Measurements from ENCODE around the gene RFX7.

GRCh38 chr15:56047354-56047753 lies 196.3 kb downstream of the RFX7 start:
- TF ChIP-seq CTCF (conservative IDR thresholded peaks at IDR 0.05; ENCODE audit: low read depth, low read length) (no peak), POLR2A (IDR thresholded peaks at IDR 0.05; ENCODE audit: low read depth, low read length) (no peak), RFX5 (IDR thresholded peaks at IDR 0.05; ENCODE audit: low read depth, low read length) (no peak), MXI1 (IDR thresholded peaks at IDR 0.05; ENCODE audit: borderline replicate concordance, low read depth, low read length) (no peak), CEBPB (IDR thresholded peaks at IDR 0.05; ENCODE audit: low read depth, low read length) (no peak), SMC3 (IDR thresholded peaks at IDR 0.05; ENCODE audit: low read depth, low read length) (no peak), CHD1 (IDR thresholded peaks at IDR 0.05; ENCODE audit: low read depth, low read length) (no peak)
